ENCODE measurements around the gene SMIM26. TPM values are rescaled to one million over a fixed set of nuclear protein-coding genes. Genes with fewer than 3 reads are reported as not detected.
"Not testable (repeated sequence)": the region's sequence is repeated elsewhere in the genome, so short reads cannot be mapped to it uniquely, and the experiment has no call there.

SMIM26 gene, protein sequence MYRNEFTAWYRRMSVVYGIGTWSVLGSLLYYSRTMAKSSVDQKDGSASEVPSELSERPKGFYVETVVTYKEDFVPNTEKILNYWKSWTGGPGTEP
- total RNA-seq = 100 to 1,000 TPM in 2 of 4 donors, 10 to 100 TPM in 2; 82.4 to 307 (median 183) TPM

GRCh38 chr20:18566892-18567738 lies at the start of gene SMIM26:
Gene SMIM26 (plus strand): TSS chr20:18567432. CDS start chr20:18567479, 47 bp downstream.
- Histone ChIP-seq H3K27me3 (no peaks in the 10 kb centered on the region), H3K4me1 (no peaks in the 10 kb centered on the region), H3K27ac (peak within 1 kb of the TSS; percentile 85 to 90), H3K36me3 (no peaks in the 10 kb centered on the region), H3K4me3 (peak within 1 kb of the TSS; percentile 86), H3K9me3 (no peaks in the 10 kb centered on the region)
- intact Hi-C loops (cut with DNase I; ENCODE audit: low total_unique reads) = no loop called here
- TF ChIP-seq POLR2A (IDR thresholded peaks at IDR 0.05) (peak in 1 of 2 donors; percentile 44), CTCF (IDR thresholded peaks at IDR 0.05) (no peak)
- peak; percentile 92 to 94 for DNase-seq

DNA sequence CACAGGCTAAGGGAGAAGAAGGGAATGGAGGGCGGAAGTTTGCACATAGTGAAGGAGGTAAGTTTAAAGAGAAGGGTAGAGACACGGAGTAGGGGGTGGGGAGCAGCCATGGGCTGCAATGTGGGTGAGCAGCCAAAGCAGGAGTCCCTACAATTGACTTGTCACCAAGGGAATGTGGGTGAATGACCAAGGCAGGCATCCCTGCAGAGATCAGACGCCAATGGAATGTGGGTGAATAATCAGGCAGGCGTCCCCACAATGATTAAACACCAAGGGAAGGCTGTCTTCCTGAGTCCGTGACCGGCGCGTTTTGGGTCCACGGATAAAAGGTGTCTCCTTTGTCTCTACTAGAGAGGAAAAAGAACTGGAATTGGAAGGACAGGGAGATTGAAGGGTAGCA lies 45.2 kb upstream of the SMIM26 start:
- H3K27me3 ChIP-seq; intact Hi-C loops (cut with DNase I; ENCODE audit: low total_unique reads): not testable (repeated sequence)

GRCh38 chr20:18523066-18523465 lies 44.2 kb upstream of the SMIM26 start:
- H3K4me3 ChIP-seq = no peak overlapping the region
- no peak for DNase-seq
- intact Hi-C loops (cut with DNase I; ENCODE audit: low total_unique reads) = no loop called here

More for the DNA sequence above, 45.2 kb upstream of the SMIM26 start:
- DNase-seq, H3K27ac ChIP-seq, H3K4me1 ChIP-seq, H3K9me3 ChIP-seq, H3K4me3 ChIP-seq, H3K36me3 ChIP-seq: not testable (repeated sequence)

GRCh38 chr20:18524646-18525045 lies 42.6 kb upstream of the SMIM26 start:
- intact Hi-C loops (cut with DNase I; ENCODE audit: low total_unique reads) = no loop called here
- H3K9me3 ChIP-seq = no peaks in the 10 kb centered on the region
- no peaks in the 10 kb centered on the region for H3K27me3 ChIP-seq
- no peak overlapping the region for H3K27ac ChIP-seq
- no peaks in the 10 kb centered on the region for H3K4me1 ChIP-seq
- no peak overlapping the region for H3K4me3 ChIP-seq
- DNase-seq = no peak
- no peak for TF ChIP-seq CTCF (IDR thresholded peaks at IDR 0.05)
- TF ChIP-seq POLR2A (IDR thresholded peaks at IDR 0.05) = no peak
- H3K36me3 ChIP-seq = no peaks in the 10 kb centered on the region

More at GRCh38 chr20:18523066-18523465, 44.2 kb upstream of the SMIM26 start:
- Histone ChIP-seq H3K4me1 (no peaks in the 10 kb centered on the region), H3K36me3 (no peaks in the 10 kb centered on the region), H3K9me3 (no peaks in the 10 kb centered on the region), H3K27ac (no peak overlapping the region), H3K27me3 (no peaks in the 10 kb centered on the region)
- no peak for TF ChIP-seq CTCF (IDR thresholded peaks at IDR 0.05)
- no peak for TF ChIP-seq POLR2A (IDR thresholded peaks at IDR 0.05)

- H3K9me3 ChIP-seq; H3K4me1 ChIP-seq; H3K27me3 ChIP-seq; H3K27ac ChIP-seq; H3K36me3 ChIP-seq; DNase-seq; intact Hi-C loops (cut with DNase I; ENCODE audit: low total_unique reads); H3K4me3 ChIP-seq: not testable (repeated sequence)
Measured at GRCh38 chr20:18526761-18527160, 40.5 kb upstream of the SMIM26 start.

- Histone ChIP-seq H3K4me1 (no peaks in the 10 kb centered on the region), H3K9me3 (no peaks in the 10 kb centered on the region), H3K4me3 (no peak overlapping the region), H3K27me3 (no peaks in the 10 kb centered on the region), H3K36me3 (no peaks in the 10 kb centered on the region), H3K27ac (no peak overlapping the region)
- intact Hi-C loops (cut with DNase I; ENCODE audit: low total_unique reads) = no loop called here
- no peak for TF ChIP-seq POLR2A (IDR thresholded peaks at IDR 0.05)
- TF ChIP-seq CTCF (IDR thresholded peaks at IDR 0.05) = no peak
- DNase-seq = no peak
Measured at GRCh38 chr20:18527339-18527738, 39.9 kb upstream of the SMIM26 start.

All from uterus (tissue), 4 donors.